ENCODE data around the gene AHCYL2. TPM values are rescaled to one million over a fixed set of nuclear protein-coding genes. Genes with fewer than 3 reads are reported as not detected.
"Not testable (repeated sequence)": the region's sequence is repeated elsewhere in the genome, so short reads cannot be mapped to it uniquely, and the experiment has no call there.

AHCYL2 gene
- total RNA-seq, 1 donor from 2014 or later = 26.0 TPM

DNA sequence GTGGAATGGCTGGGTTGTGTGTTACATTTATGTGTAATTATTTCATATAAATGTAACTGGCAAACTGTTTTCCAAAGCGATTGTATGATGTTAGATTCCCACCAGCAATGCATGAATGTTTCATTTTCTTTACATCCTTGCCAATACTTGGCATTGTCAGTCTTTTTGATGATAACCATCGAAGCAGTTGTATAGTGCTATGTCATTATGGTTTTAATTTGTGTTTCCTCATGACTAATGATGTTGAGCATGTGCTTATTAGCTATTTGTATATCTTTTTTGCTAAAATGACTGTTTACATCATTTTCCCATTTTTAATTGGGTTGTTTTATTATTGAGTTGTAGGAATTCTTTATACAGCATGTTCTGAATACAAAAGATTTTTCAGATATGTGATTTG is 22.3 kb downstream of the AHCYL2 start:
- Mint-ChIP-seq H3K27ac (no peak overlapping the region), H3K9me3 (ENCODE audit: low read depth) (peaks cover 14% of the 10 kb centered on the region), H3K4me1 (ENCODE audit: low read depth) (no peaks in the 10 kb centered on the region), H3K27me3 (no peaks in the 10 kb centered on the region), H3K4me3 (ENCODE audit: low read depth) (no peak overlapping the region), H3K36me3 (ENCODE audit: insufficient read depth) (peaks cover 8% of the 10 kb centered on the region)
- TF ChIP-seq, protein P1, sequence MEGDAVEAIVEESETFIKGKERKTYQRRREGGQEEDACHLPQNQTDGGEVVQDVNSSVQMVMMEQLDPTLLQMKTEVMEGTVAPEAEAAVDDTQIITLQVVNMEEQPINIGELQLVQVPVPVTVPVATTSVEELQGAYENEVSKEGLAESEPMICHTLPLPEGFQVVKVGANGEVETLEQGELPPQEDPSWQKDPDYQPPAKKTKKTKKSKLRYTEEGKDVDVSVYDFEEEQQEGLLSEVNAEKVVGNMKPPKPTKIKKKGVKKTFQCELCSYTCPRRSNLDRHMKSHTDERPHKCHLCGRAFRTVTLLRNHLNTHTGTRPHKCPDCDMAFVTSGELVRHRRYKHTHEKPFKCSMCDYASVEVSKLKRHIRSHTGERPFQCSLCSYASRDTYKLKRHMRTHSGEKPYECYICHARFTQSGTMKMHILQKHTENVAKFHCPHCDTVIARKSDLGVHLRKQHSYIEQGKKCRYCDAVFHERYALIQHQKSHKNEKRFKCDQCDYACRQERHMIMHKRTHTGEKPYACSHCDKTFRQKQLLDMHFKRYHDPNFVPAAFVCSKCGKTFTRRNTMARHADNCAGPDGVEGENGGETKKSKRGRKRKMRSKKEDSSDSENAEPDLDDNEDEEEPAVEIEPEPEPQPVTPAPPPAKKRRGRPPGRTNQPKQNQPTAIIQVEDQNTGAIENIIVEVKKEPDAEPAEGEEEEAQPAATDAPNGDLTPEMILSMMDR (IDR thresholded peaks at IDR 0.05; ENCODE audit: unreplicated experiment) = no peak
- DNase-seq (ENCODE audit: low spot score, unreplicated experiment) = no peak

DNA sequence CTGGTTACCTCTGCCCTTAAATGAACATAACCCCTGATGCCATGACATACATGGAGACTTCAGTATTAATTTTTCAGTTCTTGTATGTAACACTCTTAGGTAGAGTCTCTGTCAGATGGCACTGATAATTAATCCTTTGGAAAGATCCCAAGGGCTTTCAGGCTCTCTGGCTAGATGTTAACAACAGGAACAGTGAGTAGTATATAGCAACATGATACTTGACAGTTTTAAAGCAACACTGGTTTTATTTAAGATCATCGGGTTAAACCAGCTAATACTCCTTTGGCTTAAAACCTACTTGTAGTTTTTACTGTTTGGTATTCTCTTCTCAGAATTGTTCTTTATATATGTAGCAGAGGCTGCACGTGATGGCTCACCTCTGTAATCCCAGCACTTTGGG is 27.3 kb downstream of the AHCYL2 start:
- Mint-ChIP-seq H3K27me3 (no peaks in the 10 kb centered on the region), H3K36me3 (ENCODE audit: insufficient read depth) (peaks cover 1% of the 10 kb centered on the region), H3K4me1 (ENCODE audit: low read depth) (no peaks in the 10 kb centered on the region), H3K4me3 (ENCODE audit: low read depth) (no peak overlapping the region), H3K27ac (no peak overlapping the region), H3K9me3 (ENCODE audit: low read depth) (peaks cover 5% of the 10 kb centered on the region)
- DNase-seq (ENCODE audit: low spot score, unreplicated experiment) = no peak
- TF ChIP-seq, protein P1 (IDR thresholded peaks at IDR 0.05; ENCODE audit: unreplicated experiment) = no peak

DNA sequence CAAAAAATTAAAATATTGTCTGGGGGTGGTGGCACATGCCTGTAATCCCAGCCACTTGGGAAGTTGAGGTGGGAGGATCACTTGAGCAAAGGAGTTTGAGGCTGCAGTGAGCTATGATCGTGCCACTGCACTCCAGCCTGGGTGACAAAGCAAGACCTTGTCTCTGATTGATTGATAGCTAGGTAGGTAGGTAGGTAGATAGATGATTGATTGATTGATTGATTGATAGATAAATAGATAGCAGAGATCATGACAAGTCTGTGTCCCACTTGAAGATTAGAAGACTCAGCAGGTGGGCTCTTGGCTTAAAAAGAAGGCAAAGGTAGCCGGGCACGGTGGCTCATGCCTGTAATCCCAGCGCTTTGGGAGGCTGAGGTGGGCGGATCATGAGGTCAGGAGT is 27.8 kb downstream of the AHCYL2 start:
- DNase-seq (ENCODE audit: low spot score, unreplicated experiment); H3K27me3 Mint-ChIP-seq; H3K9me3 Mint-ChIP-seq (ENCODE audit: low read depth); H3K4me3 Mint-ChIP-seq (ENCODE audit: low read depth); H3K4me1 Mint-ChIP-seq (ENCODE audit: low read depth); H3K36me3 Mint-ChIP-seq (ENCODE audit: insufficient read depth): not testable (repeated sequence)
- H3K27ac Mint-ChIP-seq = peak overlapping the region; percentile 36

DNA sequence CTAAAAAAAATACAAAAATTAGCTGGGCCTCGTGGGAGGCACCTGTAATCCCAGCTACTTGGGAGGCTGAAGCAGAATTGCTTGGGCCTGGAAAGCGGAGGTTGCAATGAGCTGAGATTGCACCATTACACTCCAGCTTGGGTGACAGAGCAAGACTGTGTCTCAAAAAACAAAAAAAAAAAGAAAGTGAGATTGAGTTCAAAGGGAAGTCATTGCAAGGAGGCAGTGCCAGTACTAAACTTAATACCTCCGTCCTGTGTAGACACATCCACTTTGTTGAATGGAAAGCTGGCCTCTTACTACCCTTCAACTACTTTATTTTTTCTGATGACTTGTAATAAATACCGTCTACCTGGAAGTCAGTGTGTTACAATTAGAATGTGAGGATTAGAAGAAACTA is 31.0 kb downstream of the AHCYL2 start:
- no peak for DNase-seq (ENCODE audit: low spot score, unreplicated experiment)
- no peak overlapping the region for H3K27ac Mint-ChIP-seq
- no peaks in the 10 kb centered on the region for H3K27me3 Mint-ChIP-seq
- no peaks in the 10 kb centered on the region for H3K36me3 Mint-ChIP-seq (ENCODE audit: insufficient read depth)
- no peak overlapping the region for H3K4me3 Mint-ChIP-seq (ENCODE audit: low read depth)
- H3K4me1 Mint-ChIP-seq (ENCODE audit: low read depth) = peaks cover 10% of the 10 kb centered on the region
- TF ChIP-seq, protein P1 (IDR thresholded peaks at IDR 0.05; ENCODE audit: unreplicated experiment) = no peak
- H3K9me3 Mint-ChIP-seq (ENCODE audit: low read depth) = no peaks in the 10 kb centered on the region

DNA sequence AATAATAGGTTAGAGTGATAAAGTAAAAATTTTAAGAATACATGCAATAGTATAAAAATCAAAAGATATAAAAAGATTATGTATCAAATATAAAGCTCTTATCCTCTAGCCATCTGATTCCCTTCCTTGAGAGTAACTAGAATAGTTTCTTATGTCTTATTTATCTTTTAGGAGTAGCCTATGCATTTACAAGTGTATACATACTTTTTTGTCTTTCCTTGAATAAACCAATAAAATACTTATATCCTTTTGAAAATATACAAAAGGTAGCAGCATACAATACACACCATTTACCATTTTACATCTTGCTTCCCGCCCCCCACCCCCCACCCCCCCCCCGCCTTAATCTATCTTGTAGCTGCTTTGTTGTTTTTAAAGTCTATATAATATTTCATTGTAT is 31.4 kb downstream of the AHCYL2 start:
- Mint-ChIP-seq H3K27ac (no peak overlapping the region), H3K4me3 (ENCODE audit: low read depth) (no peak overlapping the region), H3K36me3 (ENCODE audit: insufficient read depth) (no peaks in the 10 kb centered on the region), H3K27me3 (no peaks in the 10 kb centered on the region), H3K4me1 (ENCODE audit: low read depth) (peaks cover 10% of the 10 kb centered on the region), H3K9me3 (ENCODE audit: low read depth) (no peaks in the 10 kb centered on the region)
- TF ChIP-seq, protein P1 (IDR thresholded peaks at IDR 0.05; ENCODE audit: unreplicated experiment) = no peak
- no peak for DNase-seq (ENCODE audit: low spot score, unreplicated experiment)

DNA sequence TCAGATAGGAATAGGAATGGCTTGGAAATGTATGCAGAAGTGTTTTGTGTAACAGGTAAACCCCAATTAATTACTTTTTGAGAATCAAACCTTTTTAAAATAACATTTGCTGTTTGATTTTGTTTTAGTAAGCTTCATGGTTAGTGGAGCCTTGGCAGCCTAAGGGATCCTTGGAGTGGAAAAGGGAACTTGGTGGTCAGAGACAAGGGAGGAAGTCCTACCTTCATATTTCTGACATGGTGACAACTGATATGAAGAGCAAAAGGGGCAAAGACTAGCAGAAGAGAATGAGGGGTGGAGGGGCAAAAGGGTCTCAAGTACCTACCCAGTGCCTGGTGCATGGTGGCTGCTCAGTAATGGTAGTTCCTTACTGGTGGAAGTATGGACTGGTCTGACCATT is 32.3 kb downstream of the AHCYL2 start:
- Mint-ChIP-seq H3K4me3 (ENCODE audit: low read depth) (no peak overlapping the region), H3K9me3 (ENCODE audit: low read depth) (no peaks in the 10 kb centered on the region), H3K27ac (no peak overlapping the region), H3K36me3 (ENCODE audit: insufficient read depth) (no peaks in the 10 kb centered on the region), H3K27me3 (no peaks in the 10 kb centered on the region), H3K4me1 (ENCODE audit: low read depth) (peaks cover 10% of the 10 kb centered on the region)
- TF ChIP-seq, protein P1 (IDR thresholded peaks at IDR 0.05; ENCODE audit: unreplicated experiment) = no peak
- DNase-seq (ENCODE audit: low spot score, unreplicated experiment) = no peak
